CD4-positive, alpha-beta T cell treated with Interleukin-21 for 1 hour (primary cell): Measurements from ENCODE around the gene TTC7B.

ENCODE experiments used
- DNase-seq: peaks from one replicate; pipeline ENCODE4 v3.0.0-alpha.2; 2020

The TTC7B gene

DNA sequence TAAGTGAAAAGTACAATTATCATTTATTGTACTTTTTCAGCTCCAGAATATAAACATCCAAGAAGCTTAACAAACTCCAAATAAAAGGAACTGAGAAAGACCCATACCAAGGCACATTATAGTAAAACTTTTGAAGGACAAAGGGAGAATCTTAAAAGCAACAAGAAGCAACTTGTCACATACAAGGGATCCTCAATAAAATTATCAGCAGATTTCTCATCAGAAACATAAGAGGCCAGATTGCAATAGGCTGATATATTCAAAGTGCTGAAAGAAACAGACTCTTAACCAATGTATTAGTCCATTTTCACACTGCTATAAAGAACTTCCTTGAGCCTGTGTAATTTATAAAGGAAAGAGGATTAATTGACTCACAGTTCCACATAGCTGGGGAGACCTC is 48.3 kb downstream of the TTC7B start:
- DNase-seq: no peak

DNA sequence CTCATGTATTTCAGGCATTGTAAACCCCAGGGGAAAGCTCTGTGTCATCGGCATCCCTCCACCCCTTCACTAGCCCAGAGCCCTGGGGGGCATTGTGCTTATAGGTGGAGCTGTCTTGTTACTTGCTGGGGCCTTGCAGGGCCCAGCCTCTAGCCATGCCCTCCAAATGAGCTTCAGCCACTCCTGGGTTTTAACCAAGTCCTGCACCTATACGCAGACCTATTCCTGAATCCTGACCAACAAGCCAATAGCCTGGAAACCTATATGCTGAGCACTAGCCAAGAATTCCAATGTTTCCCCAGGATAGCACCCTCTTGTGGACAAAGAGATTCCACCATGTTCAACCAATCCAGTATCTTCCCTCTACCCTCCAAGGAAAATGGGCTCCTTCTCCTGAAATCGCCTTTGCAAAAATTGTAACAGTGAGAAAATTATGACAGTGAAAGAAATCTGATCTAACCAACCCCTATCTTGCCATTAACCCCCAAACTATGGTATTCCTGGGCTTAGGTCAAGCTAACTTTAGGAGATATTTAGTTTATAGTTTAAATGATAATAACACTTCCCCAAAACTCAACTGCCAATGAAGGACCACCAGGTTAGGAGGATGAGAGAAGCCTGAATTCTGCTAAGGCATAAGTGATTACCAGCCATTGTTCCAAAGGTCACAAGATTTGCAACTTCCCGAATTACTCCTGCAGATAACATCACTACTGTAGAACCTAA is 55.5 kb downstream of the TTC7B start:
- peak; percentile 21 for DNase-seq

DNA sequence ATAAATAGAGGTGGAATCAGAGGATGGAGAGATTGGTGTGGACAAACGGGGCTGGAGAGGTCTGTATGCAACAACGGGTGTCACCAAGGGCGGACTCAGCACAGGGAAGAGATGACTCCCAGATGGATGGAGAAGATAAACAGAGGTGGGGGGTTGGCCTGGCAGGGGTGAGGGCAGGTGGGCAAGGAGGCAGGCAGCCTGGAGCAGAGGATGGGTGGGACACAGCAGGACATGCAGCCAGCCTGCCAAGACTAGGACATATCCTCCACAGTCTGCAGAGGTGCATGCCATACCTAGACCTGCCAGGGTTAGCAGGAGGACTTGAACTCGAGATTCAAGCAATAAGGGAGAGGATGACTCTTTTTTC is 56.2 kb downstream of the TTC7B start:
- DNase-seq: no peak

DNA sequence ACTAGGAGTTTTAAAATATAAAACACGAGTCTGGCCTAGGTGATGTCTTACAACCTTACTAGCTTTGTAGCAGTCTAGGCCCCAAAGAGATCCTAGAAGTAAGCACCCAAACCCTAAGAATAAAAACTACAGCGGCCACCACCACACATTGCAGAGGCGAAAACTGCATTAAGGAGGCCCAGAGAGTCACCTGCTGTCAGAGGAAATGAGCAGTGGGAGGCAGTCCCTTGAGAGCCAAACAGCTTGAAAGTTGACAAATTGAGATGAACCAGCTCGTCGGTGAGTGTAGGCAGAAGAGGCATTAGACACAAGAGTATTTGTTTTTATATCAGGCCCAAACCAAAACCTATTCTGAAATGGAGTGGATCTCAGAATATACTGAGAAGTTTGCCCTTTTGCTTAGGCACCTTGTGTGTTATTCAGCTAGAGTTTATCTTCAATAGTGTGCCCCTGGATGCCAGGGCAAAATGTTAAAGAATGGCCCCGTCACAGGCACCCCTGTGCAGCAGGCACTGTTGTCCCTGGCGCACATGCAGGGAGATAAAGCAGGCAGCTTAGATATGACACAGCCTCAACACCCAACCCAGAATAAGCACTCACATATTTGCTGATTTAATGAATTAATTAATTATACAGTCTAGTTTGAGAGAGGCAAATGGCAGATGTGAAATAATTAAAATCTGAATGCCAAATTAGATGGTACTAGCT is 56.7 kb downstream of the TTC7B start:
- no peak for DNase-seq

DNA sequence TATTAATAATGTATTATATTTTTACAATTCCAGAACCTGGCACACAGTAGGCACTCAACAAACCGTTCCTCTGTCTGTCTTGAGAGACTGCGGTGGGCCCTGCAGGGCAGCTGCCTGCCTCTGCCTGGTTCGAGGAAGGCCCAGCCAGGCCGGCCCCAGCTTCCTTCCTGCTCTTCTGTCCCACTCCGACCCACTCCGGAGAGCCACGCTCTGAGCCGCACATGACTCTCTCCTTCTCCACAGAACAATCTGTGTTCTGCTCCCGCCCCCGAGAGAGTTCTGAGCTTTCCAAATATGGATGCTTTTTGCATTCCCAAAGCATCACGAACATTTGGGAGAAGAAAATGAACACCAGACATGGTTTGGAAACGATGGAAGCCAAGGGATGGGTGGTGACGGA is 57.3 kb downstream of the TTC7B start:
- DNase-seq: no peak

DNA sequence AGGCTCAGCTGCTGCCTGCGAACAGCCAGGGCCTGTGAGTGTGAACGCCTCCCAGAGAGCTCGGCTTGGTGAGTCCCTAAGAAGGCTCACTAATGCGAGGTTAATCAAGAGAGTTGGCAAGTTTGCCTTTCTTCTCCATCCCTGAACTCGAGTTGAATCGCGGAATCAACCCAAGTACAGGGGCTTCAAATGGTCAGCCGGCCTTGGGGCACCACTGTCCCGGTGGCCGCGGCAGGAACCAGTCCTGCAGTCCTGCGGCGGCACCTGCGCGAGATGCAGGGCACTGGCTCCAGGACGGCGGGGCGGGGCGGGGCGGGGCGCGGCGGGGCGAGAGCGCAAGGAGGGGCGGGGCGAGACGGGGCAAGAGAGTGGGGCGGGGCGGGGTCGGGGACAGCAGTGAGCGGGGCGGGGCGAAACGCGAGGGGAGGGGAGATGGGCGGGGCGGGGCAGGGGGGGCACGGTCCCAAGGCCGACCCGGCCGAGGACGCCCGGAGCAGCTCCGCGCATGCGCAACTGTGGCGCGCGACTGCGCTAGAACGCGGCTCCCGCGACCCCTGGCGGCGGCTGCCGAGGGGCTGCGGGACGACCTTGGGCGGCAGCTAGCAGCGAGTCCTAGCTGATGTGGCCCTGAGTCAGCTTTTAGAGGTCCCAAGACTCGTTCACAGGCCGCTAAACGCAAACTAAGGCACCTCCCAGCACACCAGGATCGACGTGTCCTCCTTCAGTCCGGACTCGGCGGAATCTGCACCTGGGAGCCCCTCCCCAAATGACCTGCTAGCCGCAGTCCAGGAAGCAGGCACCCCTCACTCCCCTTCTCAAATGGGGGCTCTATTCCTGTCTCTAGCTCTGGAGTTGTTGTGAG is 58.0 kb downstream of the TTC7B start:
- peak; percentile 94 for DNase-seq

DNA sequence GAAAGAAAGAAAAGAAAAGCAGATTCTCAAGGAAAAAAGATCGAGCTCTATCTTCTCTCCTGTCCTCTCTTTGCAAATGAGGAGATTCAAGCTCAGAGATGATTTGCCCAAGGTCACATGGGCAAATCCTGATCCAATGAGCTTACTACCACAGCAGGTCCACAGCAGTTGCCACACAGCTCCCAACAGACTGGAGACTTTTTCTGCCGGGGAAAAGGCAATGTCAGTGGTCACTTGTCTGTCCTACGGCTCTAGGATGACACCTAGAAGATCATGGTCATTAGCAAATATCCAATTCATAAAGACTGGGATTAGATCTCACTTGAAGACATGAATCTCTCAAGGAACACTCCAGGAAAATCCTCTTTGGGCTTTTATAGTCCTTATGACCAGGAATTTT is 58.8 kb downstream of the TTC7B start:
- no peak for DNase-seq

DNA sequence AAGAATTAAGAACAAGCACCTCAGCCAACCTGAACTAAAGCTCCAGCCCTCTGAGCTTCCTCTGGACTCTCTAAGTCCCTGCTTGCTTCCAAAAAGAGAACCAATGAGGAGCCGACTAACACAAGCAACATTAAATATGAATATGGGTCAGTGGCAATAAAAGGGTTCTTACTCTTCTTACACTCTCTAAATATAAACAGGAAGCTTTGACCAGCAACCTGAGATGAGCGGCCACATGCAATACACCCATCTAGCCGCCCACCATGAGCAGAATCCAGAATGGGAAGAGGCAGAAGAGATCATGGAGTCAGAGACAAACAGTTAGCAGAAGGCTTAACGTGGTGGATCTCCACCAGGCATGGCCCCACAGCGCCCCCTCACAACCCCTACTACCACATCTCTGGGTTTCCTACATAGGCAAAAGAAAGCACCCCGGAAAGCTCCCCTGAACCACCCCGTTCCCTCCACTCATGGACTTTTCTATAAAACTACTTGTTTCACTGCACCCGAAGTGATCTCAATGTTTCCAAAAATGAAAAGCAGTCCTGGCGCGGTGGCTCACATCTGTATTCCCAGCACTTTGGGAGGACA is 59.4 kb downstream of the TTC7B start:
- DNase-seq: no peak

DNA sequence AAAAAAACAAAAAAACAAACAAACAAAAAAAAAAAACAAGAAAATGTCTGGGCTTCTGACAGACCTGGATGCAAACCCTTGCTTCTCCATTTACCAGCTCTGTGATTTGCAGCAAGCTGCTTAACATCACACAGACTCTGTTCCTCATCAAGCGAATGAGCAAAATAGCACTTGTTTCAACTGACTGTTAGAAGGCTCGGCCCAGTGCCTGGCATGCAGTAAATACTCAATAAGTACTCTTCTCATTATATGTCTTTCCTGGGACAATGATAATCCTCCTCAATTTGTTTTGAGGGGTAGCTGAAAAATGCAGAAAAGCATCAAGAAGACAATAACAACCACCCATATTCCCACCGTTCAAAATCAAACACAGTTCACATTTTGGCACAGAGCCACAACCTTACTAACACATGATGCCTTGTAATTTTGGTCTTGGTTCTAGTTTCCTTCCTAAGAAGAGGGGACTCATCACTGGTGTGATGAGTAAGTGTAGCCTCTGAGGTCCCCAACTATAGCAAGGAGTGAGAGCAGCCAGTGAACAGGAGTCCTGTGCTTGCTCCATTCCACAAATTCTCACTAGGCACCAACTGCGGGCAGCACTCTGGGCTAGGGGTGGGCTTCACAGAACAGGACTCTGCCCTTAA is 60.4 kb downstream of the TTC7B start:
- no peak for DNase-seq

DNA sequence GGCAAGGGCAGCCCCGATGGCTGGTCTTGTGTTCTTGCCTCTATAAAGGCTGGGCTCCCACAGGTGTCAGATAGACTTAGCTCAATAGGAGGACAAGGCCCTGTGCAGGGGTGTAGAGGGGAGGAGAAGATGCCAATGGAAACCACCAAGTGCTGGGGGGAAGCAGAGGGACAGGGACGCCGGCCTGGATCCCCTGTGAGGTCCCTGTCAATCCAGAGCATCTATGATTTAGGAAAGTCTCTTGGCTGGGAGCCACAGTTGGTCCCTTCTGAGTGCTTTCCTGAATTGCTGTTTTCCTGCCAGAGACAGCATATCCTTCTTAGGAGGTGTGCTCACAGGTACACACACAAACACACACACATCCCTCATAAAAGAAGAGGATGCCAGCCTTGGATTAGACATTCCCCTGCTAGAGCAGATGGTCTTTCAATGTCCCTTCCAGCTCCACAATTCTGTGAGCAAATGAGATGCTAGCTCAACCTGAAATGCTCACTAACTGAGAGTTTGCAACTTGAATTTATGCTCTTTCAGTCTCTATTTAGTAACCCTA is 62.7 kb downstream of the TTC7B start:
- no peak for DNase-seq

DNA sequence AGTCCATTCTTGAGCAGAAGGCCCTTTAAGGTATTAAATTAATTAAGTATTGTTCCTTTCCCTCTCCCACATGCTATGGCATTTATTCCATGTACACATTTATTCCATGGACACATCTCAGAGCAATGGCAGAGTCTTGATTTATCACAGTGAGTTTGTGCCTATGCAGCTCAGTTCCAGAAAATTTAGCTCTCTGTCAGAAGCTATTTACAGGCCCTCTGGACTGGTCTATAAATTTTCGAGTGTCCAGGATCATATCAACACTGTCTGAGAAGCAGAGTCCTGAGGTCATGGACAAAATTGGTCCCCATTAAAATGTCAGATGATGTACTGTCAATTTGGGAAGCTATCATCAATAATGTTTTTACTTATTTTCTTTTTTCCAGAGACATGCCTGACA is 65.5 kb downstream of the TTC7B start:
- no peak for DNase-seq

DNA sequence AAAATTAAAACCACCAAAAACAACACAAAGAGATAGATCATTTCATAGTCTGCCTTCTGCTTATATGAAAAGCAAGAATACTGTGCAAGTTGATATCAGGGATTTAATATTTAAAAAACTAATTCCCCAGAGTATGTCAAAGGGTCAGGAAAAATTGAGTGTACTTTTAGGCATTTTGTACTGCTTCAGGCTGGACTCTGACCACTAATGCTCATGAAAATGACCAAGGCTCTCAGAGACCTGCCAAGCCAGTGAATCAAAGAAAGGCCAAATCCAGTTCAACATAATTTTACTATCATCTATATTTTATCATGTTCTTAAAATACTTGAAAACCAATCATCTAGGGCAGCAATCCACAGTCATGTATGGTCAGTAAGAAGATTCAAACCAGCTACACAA is 66.0 kb downstream of the TTC7B start:
- DNase-seq: no peak

DNA sequence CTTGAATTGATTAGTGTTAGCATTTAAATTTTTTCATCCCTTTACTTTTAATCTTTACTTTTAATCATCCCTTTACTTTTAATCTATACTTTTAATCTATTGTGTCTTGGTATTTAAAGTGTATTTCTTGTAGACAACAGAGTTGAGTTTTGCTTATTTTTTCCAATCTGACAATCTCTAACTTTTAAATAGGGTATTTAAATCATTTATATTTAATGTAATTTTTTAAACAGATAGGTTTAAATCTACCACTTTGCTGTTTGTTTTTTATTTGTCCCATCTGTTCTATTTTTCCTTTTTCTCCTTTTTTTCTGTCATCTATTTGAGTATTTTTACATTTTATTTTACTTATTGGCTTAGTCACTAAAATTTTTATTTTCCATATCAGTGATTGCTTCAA is 68.3 kb downstream of the TTC7B start:
- no peak for DNase-seq

DNA sequence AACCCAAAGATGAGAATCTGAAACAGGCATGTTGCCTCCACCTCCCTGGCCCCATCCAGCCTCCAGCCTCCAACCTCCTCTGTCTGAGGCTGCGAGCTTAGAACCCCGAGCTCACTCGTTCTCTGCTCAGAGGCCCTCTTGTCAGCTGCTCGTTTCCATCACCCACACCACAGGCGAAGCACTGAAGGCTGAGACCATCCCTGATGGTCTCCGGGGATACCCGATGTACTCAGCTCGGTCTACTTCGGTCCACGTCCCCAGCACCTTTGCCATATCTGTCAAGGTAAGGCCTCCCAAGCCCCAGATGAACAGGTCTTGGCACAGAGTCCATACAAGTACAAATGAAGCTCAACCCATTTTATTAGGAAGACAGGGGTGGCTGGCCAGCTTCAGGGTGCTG is 72.4 kb downstream of the TTC7B start:
- DNase-seq: no peak

DNA sequence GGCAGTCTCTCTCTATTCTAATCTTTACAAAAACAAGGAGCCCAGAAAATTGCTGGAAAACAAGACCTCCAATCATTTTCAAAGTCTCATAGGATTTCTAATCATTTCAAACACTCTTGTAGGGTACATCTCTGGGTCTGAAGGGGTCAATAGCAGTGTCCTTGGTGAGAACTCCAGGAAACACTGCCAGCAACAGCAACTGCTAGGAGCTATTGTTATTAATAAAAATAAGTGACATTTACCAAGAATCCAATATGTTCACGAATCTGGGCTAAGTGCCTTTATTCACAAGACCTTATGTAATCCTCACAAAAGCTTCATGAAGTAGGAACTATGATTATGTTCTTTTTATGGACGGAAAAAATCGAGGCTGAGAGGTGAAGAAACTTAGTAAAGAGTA is 72.8 kb downstream of the TTC7B start:
- DNase-seq: no peak

DNA sequence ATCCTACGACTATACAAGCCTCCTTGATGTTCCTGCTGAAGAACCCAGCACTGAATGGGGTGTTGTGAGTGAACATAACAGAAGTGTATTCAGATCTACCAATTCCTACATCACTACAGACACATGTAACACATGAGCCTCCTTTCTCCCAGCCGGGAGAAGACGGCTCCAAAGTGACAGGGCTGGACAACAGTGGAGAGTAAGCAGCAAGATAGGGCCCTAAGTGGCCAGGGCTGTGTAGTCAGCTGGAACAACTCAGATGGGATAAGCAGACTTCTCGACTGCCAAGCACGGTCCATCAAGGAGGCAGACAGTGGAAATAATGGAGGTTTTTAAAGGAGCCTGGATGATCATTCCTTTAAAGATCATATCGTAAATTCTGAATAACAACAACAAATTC is 73.5 kb downstream of the TTC7B start:
- DNase-seq: no peak

DNA sequence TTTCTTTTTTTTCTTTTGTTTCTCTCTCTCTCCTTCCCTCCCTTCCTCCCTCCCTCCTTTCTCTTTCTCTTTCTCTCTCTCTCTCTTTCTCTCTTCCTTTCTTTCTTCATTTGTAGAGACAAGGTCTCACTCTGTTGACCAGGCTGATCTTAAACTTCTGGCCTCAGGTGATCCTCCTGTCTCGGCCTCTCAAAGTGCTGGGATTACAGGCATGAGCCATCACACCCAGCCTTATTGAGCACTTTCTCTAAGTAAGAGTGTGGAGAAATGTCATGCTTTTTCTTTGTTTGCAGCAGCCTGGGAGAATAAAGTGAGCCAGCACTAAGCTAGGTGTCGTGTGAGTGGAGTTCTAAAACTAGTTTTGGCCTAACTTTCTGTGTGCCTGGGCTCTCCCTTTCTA is 74.0 kb downstream of the TTC7B start:
- DNase-seq: no peak

DNA sequence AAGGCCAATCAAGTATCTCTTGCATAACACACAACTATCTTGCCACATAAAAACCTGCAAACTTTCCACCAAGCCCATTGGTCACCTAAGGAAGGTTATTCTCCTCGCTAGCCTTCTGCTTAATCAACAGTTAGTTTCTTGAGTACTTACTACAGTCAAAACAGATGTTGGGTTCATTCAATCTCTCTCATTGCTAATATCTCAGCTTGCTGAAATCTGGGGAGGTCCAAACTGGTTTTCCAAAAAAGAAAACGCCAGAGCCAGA is 74.6 kb downstream of the TTC7B start:
- no peak for DNase-seq

DNA sequence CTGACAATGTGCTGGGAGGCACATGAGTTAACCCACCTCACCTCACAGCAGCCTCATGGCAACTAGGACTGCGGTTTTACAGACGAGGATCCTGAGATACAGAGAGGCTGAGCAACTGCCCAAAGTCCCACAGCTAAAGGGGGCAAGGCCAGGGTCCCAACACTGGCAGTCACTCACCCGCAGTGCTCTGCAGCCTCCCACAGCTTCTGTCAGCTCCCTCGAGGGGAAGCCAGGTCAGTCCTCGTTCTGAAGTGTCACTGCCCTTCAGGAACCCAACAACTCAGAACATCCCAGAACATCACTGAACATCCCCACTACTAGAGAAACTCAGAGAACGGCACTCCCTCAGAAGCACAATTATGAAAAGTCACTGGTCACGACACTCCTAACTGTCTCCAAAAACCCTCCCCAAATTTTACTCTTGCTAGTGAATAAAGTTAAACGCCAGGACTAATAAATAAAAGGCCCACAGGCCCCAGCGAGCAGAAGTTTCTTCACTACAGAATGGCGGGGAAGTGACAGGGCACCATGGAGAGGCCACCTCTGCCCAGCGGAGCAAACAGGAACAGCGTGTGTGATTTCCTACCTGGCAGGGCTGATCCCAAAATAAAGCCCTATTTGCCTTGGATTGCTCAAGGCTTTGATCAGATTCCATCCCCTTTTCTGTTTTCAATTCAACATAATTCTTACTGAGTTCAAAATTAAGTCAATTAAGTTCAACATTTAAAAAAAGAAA is 75.1 kb downstream of the TTC7B start:
- no peak for DNase-seq

DNA sequence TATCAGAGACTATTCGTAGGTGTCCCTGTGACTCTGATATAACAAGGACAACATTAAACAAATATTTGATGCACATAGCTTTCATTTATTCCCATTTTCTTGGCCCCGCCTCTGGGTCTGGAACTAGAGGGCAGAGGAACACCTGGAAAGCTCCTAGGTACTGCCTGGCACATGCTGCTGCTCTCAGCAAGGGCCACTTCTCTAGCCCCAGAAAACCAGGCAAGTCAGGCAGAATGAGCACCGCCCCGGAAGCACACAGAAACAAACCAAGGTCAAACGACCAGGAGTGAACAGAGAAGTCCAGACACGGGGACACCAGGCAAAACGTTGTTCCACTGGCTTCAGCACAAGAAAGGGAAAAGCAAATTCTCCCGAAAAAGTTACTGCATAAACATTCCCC is 76.1 kb downstream of the TTC7B start:
- no peak for DNase-seq

DNA sequence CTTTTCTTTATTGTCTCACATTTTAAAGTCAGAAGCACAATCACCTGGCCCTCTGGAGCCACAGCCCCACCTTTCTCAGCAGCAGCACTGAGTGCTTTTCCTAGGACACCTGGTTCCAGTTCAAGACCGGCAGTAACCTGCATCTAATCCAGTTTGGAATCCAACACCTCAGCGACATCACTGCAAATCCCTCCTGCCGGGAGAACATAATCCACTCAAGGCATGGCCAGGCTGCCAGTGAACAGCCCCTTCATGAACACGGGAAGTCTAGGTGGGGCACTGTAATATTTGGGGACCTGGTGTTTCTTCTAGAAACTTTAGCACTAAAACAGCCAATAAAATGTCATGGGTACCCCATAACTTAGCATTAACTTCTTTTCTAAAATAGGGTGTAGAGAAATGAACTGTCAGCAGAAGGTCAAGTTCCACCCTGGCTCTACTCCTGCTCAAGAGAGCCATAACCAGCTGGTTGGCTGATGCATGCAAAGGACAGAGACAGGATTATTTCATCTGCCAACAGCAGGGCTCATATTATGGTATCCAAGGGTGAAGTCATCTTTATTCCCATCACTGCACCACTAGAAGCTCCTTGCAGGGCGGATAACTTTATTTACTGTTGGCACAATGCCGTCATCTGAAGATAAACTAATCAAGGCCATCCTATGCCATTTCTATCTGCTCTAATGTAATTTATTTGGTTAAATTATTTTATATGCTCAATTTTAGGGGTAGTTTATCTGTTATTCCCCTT is 76.7 kb downstream of the TTC7B start:
- no peak for DNase-seq
